Parathyroid adenoma (tissue), 2 donors: ENCODE measurements around the gene FZD1.

Experiments
- H2AFZ ChIP-seq: fragments of 300-600 bp; sonication (generic); one replicate; pipeline ENCODE4 v1.7.0; 2017; ENCODE audit warnings: antibody characterized with exemption, mild to moderate bottlenecking
- H3K27ac ChIP-seq: fragments of 300-600 bp; sonication (generic); one replicate; pipeline ENCODE4 v1.7.0; 2017
- H3K27me3 ChIP-seq: fragments of 300-600 bp; sonication (generic); one replicate; pipeline ENCODE4 v1.7.0; 2017; ENCODE audit warnings: low read length; ENCODE audit not compliant: control insufficient read depth, insufficient read depth
- H3K36me3 ChIP-seq: fragments of 300-600 bp; sonication (generic); one replicate; pipeline ENCODE4 v1.7.0; 2017; ENCODE audit warnings: low read length; ENCODE audit not compliant: control insufficient read depth, insufficient read depth
- H3K4me1 ChIP-seq: fragments of 300-600 bp; sonication (generic); one replicate; pipeline ENCODE4 v1.7.0; 2017; ENCODE audit warnings: control low read depth
- H3K4me2 ChIP-seq: fragments of 300-600 bp; sonication (generic); one replicate; pipeline ENCODE4 v1.7.0; 2017; ENCODE audit warnings: low read length
- H3K4me3 ChIP-seq: fragments of 300-600 bp; sonication (generic); one replicate; pipeline ENCODE4 v1.7.0; 2017; ENCODE audit warnings: low read depth, low read length
- H3K79me2 ChIP-seq: fragments of 300-600 bp; sonication (generic); one replicate; pipeline ENCODE4 v1.7.0; 2017; ENCODE audit warnings: control low read depth
- H3K9ac ChIP-seq: fragments of 300-600 bp; sonication (generic); one replicate; pipeline ENCODE4 v1.7.0; 2017; ENCODE audit warnings: mild to moderate bottlenecking
- H3K9me3 ChIP-seq: fragments of 300-600 bp; sonication (generic); one replicate; pipeline ENCODE4 v1.7.0; 2017; ENCODE audit warnings: low read length; ENCODE audit not compliant: control insufficient read depth
- CTCF ChIP-seq: fragments of 300-600 bp; sonication (generic); IDR thresholded peaks from one replicate; pipeline ENCODE4 v1.7.0; 2017; ENCODE audit warnings: antibody characterized with exemption, mild to moderate bottlenecking
- donor health status: primary hyperparathyroidism.

Gene FZD1

GRCh38 chr7:91310830-91311460 is 46.7 kb downstream of the FZD1 start:
- Histone ChIP-seq H3K4me3 (no peak overlapping the region), H3K9ac (no peak overlapping the region), H3K79me2 (no peaks in the 10 kb centered on the region), H3K4me1 (no peaks in the 10 kb centered on the region), H3K27me3 (no peaks in the 10 kb centered on the region), H3K36me3 (no peaks in the 10 kb centered on the region), H3K4me2 (no peak overlapping the region), H3K27ac (no peak overlapping the region), H2AFZ (no peak overlapping the region), H3K9me3 (no peaks in the 10 kb centered on the region)
- no peak for TF ChIP-seq CTCF

GRCh38 chr7:91311839-91312238 is 47.6 kb downstream of the FZD1 start:
- H3K79me2 ChIP-seq, result no peaks in the 10 kb centered on the region
- H3K27me3 ChIP-seq, result no peaks in the 10 kb centered on the region
- no peaks in the 10 kb centered on the region for H3K36me3 ChIP-seq
- no peak overlapping the region for H2AFZ ChIP-seq
- H3K4me1 ChIP-seq, result no peaks in the 10 kb centered on the region
- no peak overlapping the region for H3K27ac ChIP-seq
- TF ChIP-seq CTCF, result no peak
- no peak overlapping the region for H3K4me2 ChIP-seq
- no peaks in the 10 kb centered on the region for H3K9me3 ChIP-seq
- H3K9ac ChIP-seq, result no peak overlapping the region
- no peak overlapping the region for H3K4me3 ChIP-seq

GRCh38 chr7:91313113-91313512 is 48.9 kb downstream of the FZD1 start:
- H3K4me1 ChIP-seq, result no peaks in the 10 kb centered on the region
- no peaks in the 10 kb centered on the region for H3K79me2 ChIP-seq
- no peaks in the 10 kb centered on the region for H3K27me3 ChIP-seq

GRCh38 chr7:91314591-91315323 is 50.5 kb downstream of the FZD1 start:
- H3K9ac ChIP-seq, result no peak overlapping the region
- H2AFZ ChIP-seq, result no peak overlapping the region
- H3K27me3 ChIP-seq, result no peaks in the 10 kb centered on the region
- H3K4me3 ChIP-seq, result no peak overlapping the region
- no peaks in the 10 kb centered on the region for H3K36me3 ChIP-seq
- no peaks in the 10 kb centered on the region for H3K9me3 ChIP-seq
- no peaks in the 10 kb centered on the region for H3K79me2 ChIP-seq
- no peak overlapping the region for H3K27ac ChIP-seq
- no peak for TF ChIP-seq CTCF
- no peak overlapping the region for H3K4me2 ChIP-seq
- H3K4me1 ChIP-seq, result no peaks in the 10 kb centered on the region

More at GRCh38 chr7:91313113-91313512, 48.9 kb downstream of the FZD1 start:
- Histone ChIP-seq H3K27ac (no peak overlapping the region), H3K4me2 (no peak overlapping the region), H3K36me3 (no peaks in the 10 kb centered on the region), H3K9ac (no peak overlapping the region), H2AFZ (peak overlapping the region; percentile 26), H3K4me3 (no peak overlapping the region), H3K9me3 (no peaks in the 10 kb centered on the region)
- TF ChIP-seq CTCF, result no peak
